GM18499 (cell line): Measurements from ENCODE around the gene NOXO1.

Experiments
- ATAC-seq: cut with Tn5 transposase; IDR thresholded peaks from one replicate; pipeline ENCODE4 v1.9.1; 2021; ENCODE audit warnings: moderate number of reproducible peaks; ENCODE audit not compliant: insufficient read depth, unreplicated experiment

Gene NOXO1

DNA sequence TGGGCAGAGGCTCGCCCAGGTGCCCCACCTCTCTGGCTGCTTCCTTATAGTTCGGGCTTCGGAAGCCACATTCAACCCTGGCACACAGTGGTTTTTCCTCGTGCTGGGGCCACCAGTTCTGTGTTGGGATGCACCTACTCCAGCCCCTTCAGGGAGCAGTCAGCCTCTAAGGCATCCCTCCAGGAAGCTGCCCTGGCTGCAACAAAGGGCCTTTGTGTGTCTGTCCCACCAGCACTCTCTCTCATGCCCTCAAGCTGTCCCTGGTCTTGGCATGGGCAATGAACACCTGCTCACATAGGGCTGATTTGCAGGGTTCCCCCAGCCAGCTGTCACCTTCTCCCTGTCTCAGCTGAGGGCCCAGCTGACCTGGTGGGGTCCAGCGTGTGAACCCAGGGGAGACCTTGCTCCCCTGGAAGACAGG, 754 bp upstream of the NOXO1 start:
- no peak for ATAC-seq

GRCh38 chr16:1980770-1981087, 540 bp downstream of the NOXO1 start:
- ATAC-seq: no peak

DNA sequence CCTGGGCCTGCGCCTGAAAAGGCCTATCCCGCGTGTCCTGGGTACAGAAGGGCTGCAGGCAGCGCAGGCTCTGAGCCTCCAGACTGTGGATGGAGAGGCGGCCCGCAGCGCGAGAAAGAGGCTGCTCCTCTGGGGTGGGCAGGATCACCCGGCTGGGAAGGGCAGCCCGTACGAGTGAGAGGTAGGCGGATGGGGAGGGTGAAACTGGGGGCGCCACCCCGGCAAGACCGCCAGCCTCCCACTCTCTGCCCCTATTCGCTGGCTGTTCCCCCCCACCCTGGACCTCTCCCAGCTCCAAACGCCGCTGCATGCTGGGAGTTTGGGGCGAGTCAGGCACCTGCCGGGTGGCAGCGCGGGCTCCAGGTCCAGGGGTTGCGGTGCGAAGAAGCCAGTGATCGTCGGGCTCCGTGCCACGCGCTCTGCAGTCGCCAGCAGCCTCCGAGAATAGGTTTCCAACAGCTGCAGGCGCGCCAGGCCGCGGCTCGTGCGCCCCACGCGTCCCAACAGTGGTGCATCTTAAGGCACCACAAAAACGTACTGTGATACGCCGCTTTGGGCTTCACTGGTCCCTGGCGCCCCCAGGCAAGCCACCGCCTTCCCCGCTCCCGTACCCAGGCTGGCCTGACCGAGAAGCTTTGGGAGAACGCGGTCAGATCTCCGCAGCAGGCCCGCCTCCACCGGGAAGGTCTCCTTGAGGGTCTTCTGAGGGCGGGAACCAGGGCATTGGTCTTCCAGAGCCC, 1.1 kb downstream of the NOXO1 start:
- no peak for ATAC-seq

DNA sequence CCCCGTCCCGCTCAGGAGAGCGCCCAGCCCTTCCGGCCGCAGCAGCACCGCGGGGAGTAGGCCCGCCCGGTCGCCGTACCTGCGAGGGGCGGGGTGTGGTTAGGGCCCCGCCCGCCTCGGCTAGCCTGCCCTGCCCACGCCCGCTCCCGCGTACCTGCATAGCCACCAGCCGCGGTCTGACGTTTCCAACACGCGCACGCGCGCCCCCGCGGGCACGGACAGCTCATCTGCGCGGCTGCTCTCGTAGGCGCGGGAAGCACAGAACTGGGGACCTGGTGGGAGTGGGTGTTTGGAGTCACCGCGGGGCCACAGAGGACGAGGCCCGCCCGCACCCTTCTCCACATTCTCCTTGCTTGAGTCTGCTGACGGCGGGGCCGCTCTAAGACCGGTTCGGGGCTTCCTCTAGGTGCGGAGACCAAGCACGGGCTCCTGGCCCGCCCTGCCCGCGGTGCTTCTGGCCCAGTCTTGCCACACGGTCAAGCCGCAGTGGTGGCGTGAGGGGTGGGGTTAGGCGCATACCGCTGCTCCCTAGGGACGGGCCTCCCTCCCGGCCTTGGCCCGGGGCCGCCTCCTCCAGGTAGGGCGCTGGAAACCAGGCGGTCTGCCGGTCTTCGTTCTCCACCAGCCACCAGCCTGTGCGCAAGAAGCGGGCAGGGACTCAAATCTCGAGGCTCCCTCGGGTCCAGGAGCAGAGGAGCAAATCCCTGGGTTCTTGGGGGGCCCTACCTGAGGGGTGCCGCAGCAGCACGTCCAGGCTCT, 1.8 kb downstream of the NOXO1 start:
- no peak for ATAC-seq

DNA sequence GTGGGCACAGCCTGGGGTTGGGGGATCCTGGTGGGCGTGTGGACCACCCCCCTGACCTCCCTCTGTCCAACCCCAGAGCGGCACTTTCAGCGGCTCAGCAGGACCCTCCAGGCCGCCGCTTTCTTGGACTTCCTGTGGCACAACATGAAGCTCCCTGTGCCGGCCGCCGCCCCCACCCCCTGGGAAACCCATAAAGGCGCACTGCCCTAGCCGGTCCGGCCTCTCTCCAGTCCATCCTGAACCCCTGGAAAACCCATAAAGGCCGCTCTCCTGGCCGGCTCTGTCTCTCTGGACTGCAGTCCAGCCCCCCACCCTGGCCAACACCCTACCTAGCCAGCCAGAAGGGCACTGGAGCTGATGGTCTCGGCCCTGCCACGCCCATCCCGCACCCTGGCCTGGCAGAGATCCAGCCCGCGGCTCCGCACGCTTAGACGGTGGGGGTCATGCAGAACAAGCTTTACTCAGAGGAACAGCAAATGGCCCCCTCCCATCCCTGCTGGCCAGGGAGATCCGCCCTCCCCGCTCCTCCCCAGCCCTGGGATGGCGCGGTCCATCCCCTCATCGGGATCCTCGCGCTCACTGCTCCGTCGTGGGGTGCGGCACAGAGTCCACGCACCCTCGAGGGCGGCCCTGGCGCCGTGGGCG, 2.7 kb downstream of the NOXO1 start:
- no peak for ATAC-seq

- ATAC-seq: no peak
Measured at GRCh38 chr16:1977875-1978268, 3.4 kb downstream of the NOXO1 start.

DNA sequence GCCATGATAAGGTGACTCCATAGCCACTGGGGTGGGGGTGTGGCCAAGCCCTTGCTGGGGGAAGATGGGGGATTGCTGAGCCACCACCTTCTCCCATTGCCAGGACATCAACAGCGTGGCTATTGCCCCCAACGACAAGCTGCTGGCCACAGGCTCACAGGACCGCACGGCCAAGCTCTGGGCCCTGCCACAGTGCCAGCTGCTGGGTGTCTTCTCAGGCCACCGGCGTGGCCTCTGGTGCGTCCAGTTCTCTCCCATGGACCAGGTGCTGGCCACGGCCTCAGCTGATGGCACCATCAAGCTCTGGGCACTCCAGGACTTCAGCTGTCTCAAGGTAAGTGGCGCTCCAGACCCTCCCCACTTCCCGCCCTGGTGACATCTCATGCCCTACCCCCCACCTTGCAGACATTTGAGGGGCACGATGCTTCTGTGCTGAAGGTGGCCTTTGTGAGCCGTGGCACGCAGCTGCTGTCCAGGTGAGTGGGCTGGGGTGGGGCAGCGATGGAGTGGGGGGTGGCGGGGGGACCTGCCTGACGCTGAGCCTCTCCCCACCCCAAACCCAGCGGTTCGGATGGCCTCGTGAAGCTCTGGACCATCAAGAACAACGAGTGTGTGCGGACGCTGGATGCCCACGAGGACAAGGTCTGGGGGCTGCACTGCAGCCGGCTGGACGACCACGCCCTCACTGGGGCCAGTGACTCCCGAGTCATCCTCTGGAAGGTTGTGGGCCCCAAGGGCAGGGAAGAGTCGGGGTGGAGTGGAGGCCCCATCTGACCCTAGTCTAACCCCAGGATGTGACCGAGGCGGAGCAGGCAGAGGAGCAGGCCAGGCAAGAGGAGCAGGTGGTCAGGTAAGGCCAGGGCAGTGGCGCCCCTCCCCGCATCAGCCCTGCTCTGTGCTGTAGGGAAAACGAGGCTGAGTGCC, 4.1 kb downstream of the NOXO1 start:
- ATAC-seq: no peak

DNA sequence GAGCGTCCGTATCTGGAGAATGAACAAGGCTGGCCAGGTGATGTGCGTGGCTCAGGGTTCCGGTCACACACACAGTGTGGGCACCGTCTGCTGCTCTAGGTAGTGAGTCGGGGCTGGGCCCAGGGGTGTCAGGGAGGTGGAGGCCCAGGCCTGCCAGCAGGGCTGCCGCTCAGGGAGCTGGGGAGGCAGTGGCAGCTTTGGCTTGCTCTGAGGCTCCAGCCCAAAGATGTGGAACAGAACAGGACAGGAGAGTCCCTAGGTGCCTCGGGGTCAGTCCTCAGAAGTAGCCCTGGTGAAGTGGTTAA, 5.1 kb downstream of the NOXO1 start:
- no peak for ATAC-seq

GRCh38 chr16:1975432-1976215, 5.6 kb downstream of the NOXO1 start:
- ATAC-seq: no peak

GRCh38 chr16:1974157-1975070, 6.9 kb downstream of the NOXO1 start:
- ATAC-seq: no peak

GRCh38 chr16:1973461-1974156, 7.7 kb downstream of the NOXO1 start:
- no peak for ATAC-seq

DNA sequence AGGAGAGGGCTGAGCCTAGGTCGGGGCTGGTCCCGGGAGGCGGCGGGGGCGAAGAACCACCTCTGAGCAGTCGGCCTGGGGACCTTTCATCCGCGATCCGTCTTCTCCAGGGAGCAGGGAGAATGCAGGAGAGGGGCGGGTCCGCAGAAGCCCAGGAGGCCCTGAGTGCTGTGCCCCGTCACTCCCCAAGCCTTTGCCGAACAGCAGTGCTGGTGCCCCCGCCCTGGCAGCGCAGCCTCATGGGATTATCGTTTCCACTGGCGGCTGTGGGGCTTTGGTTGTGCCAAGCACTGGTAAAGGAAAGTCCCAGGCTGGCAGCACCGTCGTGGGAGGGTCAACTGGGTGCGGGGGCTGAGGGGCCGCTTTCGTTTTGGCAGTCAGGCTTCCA, 8.8 kb downstream of the NOXO1 start:
- ATAC-seq: no peak

DNA sequence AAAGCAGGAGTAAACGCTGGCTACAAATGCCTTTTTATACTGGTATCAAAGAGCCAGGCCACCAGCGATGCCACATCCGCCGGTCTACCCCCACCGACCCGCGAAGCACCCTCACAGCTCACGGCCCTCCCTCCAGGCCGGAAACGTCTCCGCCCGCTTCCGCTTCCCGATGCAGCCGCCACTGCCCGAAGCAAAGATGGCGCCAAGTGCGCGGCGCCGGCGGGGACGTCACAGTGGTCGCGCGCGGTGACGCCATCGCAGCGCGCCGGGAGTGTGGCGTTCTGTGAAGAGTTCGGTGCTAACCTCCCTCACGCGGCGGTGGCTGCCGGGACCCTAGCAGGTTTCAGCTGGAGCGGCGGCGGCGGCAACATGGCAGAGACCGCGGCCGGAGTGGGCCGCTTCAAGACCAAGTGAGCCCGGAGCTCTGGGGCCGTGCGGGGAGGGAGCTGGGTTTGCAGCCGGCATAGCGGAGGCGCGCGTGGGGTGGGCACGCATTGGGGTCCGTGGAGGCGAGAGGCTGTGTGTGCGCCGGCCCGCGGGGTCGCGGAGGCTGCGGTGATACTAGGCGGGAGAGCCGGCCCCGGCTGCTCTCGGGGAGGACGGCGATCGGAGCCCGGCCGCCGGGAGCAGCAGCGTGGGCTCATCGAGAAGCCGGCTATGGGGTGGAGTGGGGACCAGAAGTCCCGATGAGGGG, 9.3 kb downstream of the NOXO1 start, which contains the start of gene TBL3:
TBL3 (plus strand) TSS at position 258 of the 694 bp plus-strand sequence; CDS start at position 370, 112 bp downstream.
- ATAC-seq: peak; percentile 41

DNA sequence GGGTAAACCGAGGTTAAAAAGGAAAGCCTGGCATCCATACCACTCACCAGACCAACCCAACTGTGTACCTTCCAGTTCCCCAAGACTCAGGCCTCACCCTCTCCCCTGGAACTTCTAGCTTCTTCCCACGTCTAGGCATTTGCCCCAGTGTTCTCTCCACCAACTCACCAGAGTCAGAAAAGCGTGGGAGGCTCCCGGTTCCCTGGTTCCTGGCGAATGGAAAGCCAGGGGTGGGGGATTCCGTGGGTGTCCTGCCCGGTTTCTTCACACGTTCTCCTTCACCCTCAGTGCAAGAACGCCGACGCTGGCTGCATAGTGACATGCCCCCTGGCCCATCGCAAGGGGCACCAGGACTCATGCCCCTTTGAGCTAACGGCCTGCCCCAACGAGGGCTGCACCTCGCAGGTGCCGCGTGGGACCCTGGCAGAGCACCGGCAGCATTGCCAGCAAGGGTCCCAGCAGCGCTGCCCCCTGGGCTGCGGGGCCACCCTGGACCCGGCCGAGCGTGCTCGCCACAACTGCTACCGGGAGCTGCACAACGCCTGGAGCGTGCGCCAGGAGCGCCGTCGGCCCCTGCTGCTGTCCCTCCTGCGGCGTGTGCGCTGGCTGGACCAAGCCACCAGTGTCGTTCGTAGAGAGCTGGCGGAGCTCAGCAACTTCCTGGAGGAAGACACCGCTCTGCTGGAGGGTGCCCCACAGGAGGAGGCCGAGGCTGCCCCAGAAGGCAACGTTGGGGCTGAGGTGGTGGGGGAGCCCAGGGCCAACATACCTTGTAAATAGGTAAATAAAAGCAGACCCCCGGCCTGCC, 12.9 kb downstream of the NOXO1 start:
- ATAC-seq: no peak

DNA sequence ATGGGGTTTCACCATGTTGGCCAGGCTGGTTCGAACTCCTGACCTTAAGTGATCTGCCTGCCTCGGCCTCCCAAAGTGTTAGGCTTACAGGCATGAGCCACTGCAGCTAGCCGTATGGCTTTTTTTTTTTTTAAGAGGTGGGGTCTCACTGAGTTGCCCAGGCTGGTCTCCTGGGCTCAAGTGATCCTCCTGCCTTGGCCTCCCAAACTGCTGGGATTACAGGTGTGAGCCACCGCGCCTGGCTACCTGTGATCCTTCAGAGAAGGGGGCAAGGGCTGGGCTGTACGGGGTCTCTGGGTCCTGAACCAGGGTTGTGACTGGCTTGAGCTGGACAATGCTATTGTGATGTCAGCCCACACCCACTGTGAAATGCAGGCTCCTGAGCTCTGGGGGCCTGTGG, 14.8 kb downstream of the NOXO1 start, which contains the start of gene RNF151:
RNF151 (plus strand) TSS at position 397 of the 400 bp plus-strand sequence. CDS start 26 bp downstream, outside the sequence.
- ATAC-seq: no peak

DNA sequence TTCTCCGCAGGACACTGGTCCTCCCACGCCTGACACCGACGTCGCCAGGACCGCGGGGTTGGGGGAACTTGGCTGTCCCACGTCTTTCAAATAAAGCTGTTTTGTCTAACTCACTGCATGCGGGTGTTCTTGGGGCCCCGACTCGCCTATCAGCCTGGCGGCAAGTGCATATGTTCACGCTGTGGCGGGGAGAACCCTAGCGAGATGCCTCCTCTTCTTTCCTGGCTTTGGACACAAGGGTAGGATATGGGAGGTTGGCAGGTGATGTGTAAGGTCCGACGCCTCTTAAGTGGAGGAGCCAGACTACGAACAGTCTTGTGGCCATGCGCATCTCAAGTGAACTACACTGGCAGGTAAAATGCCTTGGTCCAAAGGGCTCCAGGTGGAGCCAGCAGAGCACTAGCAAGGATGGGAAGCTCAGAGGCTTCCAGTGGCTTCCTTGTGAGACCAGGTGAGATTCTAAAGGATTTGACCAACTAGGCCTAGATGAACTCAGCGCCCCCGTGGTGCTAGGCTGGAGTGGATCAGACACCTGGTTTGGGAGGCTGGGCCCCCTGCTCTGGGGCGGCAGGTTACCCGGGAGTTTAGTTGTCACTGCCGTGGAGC, 15.8 kb downstream of the NOXO1 start:
- no peak for ATAC-seq
